ENCODE results near the gene SEC24D.
A peak's percentile ranks its signal among the peaks of the same experiment; 100 is the strongest.
"Not testable (repeated sequence)": the region's sequence is repeated elsewhere in the genome, so short reads cannot be mapped to it uniquely, and the experiment has no call there.

Gene SEC24D

DNA sequence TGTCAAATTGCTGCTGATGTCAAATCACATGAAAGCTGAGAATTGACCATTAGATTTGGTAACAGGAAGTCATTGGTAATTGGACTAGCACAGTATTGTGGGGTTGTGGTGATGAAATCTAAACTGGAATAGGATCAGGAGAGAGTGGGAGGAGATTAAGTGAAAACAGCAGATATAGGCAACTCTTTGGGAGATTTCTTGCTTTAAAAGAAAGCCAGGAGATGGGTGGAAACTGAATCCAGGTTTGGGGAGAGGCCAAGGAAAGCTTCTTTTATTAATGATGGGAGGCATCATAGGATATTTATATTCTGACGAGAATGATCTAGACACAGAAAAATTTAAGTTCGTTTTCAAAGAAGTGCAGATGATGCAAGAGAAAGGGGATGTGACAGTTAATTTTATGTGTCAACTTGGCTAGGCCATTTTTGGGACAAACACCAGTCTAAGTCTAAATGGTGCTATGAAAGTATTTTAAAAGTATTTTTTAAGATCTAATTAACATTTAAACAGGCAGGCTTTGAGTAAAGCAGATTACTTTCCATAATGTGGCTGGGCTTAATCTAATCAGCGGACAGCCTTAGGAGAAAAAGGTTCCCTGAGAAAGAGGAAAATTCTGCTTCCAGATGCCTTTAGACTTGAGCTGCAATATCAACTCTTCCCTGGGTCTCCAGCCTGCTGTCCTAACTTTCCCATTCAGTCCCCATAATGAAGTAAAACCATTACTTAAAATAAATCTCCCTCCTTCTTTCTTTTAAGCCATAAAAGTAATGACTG lies 24.7 kb downstream of the SEC24D start:
- no peak for FAIRE-seq

GRCh38 chr4:118807659-118808058 lies 28.3 kb downstream of the SEC24D start:
- no peak for FAIRE-seq

DNA sequence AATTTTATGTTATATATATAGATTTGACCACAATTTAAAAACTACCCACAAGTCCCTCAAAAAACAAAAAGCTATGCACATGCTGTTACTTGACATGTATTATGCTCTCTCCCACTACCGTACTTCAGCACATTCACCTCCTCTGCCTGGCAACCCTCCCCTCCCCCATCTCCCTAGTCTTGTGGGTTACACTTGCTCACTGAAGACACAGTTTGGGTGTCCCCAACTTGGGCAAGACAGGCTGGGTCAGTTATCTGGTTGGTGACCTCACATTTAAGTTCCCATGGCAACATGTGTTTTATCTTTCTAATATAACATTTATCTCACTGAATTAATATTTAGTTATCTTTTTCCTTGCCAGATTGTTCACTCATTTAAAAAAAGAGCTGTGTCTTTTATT lies 32.7 kb downstream of the SEC24D start:
- FAIRE-seq = no peak

DNA sequence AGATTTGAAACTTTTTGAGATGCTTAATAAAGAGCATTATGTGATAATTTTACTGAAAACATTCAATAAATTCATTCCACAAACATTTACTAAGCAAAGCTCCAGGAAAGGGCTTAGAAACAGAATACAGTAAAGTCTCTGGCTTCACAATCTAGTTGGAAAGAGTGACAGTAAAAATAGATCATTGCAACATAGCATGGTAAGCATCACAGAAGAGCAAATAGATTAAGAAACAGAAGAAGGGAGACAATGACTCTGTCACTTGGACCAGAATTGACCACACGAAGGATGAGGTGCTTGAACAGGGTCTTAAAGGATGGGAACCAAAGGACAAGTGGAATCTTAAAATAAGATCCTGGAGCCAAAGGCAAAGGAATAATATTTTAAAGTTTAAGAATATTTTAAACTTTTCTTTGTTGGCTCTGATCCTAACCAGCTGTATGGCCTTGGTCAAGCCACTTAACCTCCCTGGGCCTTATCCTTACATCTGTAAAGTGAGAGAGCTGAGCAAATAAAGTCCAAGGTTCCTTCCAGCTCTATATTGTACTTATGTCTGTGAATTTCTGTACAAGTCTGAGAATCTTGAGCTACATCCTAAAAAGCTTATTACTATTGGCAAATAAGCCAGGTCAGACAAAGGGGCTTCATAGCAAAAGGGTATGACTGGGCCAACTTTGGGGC lies 33.9 kb downstream of the SEC24D start:
- no peak for FAIRE-seq

- FAIRE-seq = no peak
Observed at GRCh38 chr4:118799231-118799942, 36.5 kb downstream of the SEC24D start.

- no peak for FAIRE-seq
Observed at GRCh38 chr4:118798658-118799057, 37.3 kb downstream of the SEC24D start.

DNA sequence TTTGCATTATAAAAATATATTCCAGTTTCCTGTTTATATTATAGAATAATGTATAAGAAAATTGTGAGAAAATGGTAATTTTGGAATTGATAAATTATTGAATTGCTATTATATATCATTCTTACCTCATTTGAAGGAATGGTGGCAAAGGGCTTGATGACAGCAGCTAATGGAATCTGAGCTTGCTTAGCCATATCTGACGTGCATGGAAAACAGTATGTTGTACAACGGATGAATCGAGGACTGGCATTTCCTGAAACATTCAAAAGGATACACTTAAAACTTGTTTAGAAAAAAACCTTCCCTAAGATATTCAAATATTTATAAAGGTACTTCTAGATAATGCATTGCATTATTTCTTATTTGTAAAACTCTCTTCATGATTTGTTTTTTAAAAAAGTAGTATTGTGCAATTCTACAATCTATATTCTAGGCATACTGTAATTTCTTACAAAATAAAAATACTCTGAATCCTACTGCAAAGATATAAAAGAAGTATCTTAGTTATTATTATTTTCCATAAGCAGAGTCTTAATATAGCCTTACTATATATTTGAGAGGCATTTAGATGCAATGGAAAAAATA lies 38.3 kb downstream of the SEC24D start:
- FAIRE-seq = no peak

DNA sequence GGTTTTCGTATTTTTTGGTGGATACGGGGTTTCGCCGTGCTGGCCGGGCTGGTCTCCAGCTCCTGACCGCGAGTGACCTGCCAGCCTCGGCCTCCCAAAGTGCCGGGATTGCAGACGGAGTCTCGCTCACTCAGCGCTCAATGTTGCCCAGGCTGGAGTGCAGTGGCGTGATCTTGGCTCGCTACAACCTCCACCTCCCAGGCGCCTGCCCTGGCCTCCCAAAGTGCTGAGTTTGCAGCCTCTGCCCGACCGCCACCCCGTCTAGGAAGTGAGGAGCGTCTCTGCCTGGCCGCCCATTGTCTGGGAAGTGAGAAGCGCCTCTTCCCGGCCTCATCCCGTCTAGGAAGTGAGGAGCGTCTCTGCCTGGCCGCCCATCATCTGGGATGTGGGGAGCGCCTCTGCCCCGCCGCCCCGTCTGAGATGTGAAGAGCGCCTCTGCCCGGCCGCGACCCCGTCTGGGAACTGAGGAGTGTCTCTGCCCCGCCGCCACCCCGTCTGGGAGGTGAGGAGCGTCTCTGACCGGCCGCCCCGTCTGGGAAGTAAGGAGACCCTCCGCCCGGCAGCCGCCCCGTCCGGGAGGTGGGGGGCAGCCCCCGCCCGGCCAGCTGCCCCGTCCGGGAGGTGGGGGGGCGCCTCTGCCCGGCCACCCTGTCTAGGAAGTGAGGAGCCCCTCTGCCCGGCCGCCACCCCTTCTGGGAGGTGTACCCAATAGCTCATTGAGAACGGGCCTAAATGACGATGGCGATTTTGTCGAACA lies 44.1 kb downstream of the SEC24D start:
- not testable (repeated sequence) for FAIRE-seq

DNA sequence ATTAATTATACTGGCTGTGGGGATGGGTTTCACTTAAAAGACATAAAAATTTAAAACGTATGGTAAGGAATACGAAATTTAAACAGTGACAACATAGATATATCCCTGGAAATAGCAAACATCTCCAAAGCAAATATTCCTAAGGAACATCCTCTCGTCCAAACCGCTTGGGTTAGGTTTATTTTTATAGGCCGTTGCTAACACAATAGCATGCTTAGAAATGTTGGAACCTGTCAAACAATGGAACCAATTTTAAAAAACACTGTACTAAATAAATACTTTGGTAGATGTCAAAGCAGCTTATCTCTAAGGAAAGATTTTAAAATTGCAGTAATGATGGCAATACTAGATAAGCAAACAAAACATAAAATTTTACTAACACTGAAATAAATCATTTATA lies 45.4 kb downstream of the SEC24D start:
- FAIRE-seq = peak; percentile 85

DNA sequence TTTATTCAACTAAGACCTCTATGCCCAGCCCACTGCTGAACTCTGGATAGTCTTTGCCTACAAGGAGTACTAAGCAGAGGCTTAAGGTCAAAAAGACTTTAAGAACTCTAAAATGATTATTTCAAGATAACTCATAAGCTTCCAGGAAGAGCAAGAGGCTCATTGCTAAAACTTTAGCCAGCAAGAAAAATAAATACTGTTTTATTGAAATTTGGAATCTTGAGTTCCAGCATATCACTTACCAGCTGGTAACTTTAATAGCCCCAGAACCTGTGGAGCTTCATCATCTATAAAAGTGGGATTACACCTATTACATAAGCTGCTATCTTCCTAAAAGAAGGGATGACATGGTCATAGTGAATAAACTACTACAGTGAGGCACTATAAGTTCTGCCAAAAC lies 47.0 kb downstream of the SEC24D start:
- no peak for FAIRE-seq

GRCh38 chr4:118787844-118788380 lies 48.0 kb downstream of the SEC24D start:
- no peak for FAIRE-seq

GRCh38 chr4:118784776-118785175 lies 51.1 kb downstream of the SEC24D start:
- FAIRE-seq = peak; percentile 82

DNA sequence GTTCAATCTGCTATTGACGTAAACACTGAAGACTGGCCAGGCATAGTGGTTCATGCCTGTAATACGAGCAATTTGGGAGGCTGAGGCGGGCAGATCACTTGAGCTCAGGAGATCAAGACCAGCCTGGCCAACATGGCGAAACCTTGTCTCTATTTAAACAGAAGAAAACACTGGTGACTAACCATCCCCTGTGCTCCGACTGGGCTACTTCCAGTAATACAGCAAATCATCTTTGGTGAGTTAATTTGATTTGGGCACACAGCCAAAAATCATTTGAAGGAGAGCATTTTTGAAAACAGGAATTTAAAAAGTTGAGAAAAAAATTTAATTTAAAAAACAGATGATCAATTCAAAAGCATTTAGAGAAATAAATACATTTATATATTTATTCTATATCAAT lies 52.0 kb downstream of the SEC24D start:
- FAIRE-seq = peak; percentile 91

DNA sequence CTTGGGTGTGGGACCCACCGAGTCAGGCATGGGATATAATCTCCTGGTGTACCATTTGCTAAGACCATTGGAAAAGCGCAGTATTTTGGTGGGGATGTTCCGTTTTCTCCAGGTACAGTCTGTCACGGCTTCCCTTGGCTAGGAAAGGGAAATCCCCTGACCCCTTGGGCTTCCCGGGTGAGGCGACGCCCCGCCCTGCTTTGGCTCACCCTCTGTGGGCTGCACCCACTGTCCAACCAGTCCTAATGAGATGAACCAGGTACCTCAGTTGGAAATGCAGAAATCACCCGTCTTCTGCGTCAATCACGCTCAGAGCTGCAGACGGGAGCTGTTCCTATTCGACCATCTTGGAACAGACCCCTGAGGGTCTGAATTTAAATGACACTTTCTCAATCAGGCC lies 53.0 kb downstream of the SEC24D start:
- FAIRE-seq = not testable (repeated sequence)

DNA sequence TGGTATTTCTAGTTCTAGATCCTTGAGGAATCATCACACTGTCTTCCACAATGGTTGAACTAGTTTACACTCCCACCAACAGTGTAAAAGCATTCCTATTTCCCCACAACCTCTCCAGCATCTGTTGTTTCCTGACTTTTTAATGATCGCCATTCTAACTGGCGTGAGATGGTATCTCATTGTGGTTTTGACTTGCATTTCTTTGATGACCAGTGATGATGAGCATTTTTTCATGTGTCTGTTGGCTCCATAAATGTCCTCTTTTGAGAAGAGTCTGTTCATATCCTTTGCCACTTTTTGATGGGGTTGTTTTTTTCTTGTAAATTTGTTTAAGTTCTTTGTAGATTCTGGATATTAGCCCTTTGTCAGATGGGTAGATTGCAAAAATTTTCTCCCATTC lies 58.3 kb downstream of the SEC24D start:
- FAIRE-seq = not testable (repeated sequence)

DNA sequence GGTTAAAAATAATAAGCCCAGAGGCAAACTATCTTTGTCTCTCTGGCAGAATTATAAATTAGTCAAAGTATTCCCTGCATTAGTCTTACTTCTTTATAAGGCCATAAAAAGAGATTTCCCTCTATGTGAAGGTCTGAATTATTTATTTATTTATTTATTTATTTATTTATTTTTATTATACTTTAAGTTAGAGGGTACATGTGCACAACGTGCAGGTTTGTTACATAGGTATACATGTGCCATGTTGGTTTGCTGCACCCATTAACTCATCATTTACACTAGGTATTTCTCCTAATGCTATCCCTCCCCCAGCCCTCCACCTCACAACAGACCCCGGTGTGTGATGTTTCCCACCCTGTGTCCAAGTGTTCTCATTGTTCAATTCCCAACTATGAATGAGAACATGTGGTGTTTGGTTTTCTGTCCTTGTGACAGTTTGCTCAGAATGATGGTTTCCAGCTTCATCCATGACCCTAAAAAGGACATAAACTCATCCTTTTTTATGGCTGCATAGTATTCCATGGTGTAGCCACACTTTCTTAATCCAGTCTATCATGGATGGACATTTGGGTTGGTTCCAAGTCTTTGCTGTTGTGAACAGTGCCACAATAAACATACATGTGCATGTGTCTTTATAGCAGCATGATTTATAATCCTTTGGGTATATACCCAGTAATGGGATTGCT lies 58.8 kb downstream of the SEC24D start:
- not testable (repeated sequence) for FAIRE-seq

GRCh38 chr4:118776157-118776954 lies 59.6 kb downstream of the SEC24D start:
- peak; percentile 93 for FAIRE-seq

GRCh38 chr4:118775405-118775804 lies 60.5 kb downstream of the SEC24D start:
- no peak for FAIRE-seq

DNA sequence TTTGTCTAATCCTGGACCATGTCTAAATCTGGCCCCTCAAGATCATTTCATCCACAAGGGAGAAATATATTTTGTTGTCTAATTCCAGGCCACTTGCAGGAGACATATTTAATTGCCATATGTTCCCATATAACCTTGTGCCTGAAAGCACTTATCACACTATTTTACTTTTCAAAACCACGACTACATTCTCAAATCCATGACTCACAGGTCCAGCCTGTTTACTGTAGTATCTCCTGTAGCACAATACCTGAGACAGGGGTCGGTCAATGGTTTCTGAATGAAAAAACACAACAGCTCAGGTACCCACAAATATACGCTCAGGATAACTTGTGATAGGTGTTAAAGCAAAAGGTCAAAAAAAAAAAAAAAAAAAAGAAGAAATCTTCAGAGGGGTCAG lies 60.9 kb downstream of the SEC24D start:
- no peak for FAIRE-seq

- FAIRE-seq = no peak
Observed at GRCh38 chr4:118774321-118774720, 61.6 kb downstream of the SEC24D start.

DNA sequence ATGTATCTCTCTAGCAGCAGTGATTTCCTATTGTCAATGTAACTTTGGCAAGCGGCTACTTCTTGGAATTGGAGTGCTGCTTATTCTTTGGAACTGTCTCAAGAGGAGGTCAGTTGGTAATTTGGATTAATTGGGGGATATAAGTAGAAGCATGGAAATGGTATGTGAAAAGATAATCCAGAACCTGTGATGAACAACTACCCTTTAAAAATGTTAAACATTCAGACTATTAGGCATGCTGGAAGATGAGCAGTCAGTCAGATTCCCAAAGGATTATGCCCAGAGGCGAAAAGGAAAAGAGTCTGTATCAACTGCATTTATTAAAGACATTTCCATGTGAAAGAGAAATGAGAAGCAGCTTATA lies 62.5 kb downstream of the SEC24D start:
- no peak for FAIRE-seq
